Neural crest cell (in vitro differentiated cells): ENCODE data around the gene MATR3. TPM values are rescaled to one million over a fixed set of nuclear protein-coding genes. Genes with fewer than 3 reads are reported as not detected.
A peak's percentile ranks its signal among the peaks of the same experiment; 100 is the strongest.

Experiments
- DNase-seq: peaks from one replicate; pipeline ENCODE4 v3.0.0; 2021; ENCODE audit warnings: low read depth, mixed read lengths, low spot score
- H3K27ac Mint-ChIP-seq: one replicate; pipeline ENCODE4 v1.8.0; 2021; ENCODE audit warnings: mild to moderate bottlenecking, mixed read lengths; ENCODE audit not compliant: unreplicated experiment
- H3K27me3 Mint-ChIP-seq: 2 replicates; pipeline ENCODE4 v1.8.0; 2021; ENCODE audit warnings: low read depth, mild to moderate bottlenecking, mixed read lengths
- H3K36me3 Mint-ChIP-seq: 2 replicates; pipeline ENCODE4 v1.8.0; 2021; ENCODE audit warnings: low read depth, mild to moderate bottlenecking, mixed read lengths
- H3K4me1 Mint-ChIP-seq: 2 replicates; pipeline ENCODE4 v1.8.0; 2021; ENCODE audit warnings: mixed read lengths
- H3K4me3 Mint-ChIP-seq: one replicate; pipeline ENCODE4 v1.8.0; 2021; ENCODE audit warnings: mild to moderate bottlenecking, mixed read lengths
- H3K9me3 Mint-ChIP-seq: 2 replicates; pipeline ENCODE4 v1.8.0; 2021; ENCODE audit warnings: mixed read lengths
- CTCF ChIP-seq: fragments of 200-600 bp; sonication (generic); conservative IDR thresholded peaks from 2 replicates; pipeline ENCODE4 v1.5.0; 2021; ENCODE audit warnings: antibody characterized with exemption, mild to moderate bottlenecking
- total RNA-seq: library from RNA; stranded (reverse); gene quantifications from 2 replicates; pipeline ENCODE4 v1.2.1, GENCODE V29; 2021

The MATR3 gene
- total RNA-seq, 1 donor from 2014 or later: 329 TPM

GRCh38 chr5:139273322-139273571 lies 20.3 kb upstream of the MATR3 start:
- peaks cover 3% of the 10 kb centered on the region for H3K36me3 Mint-ChIP-seq
- peaks cover 66% of the 10 kb centered on the region for H3K4me1 Mint-ChIP-seq
- DNase-seq: no peak
- H3K4me3 Mint-ChIP-seq: peak overlapping the region; percentile 90
- H3K9me3 Mint-ChIP-seq: no peaks in the 10 kb centered on the region
- peaks cover 4% of the 10 kb centered on the region for H3K27me3 Mint-ChIP-seq
- peak overlapping the region; percentile 88 for H3K27ac Mint-ChIP-seq
- no peak for TF ChIP-seq CTCF

- Mint-ChIP-seq H3K4me3 (peak overlapping the region; percentile 90), H3K36me3 (peaks cover 3% of the 10 kb centered on the region), H3K4me1 (peaks cover 61% of the 10 kb centered on the region), H3K27me3 (peaks cover 4% of the 10 kb centered on the region), H3K27ac (peak overlapping the region; percentile 88), H3K9me3 (no peaks in the 10 kb centered on the region)
- TF ChIP-seq CTCF: no peak
- DNase-seq: peak; percentile 82
These were observed 19.8 kb upstream of the MATR3 start for GRCh38 chr5:139273572-139274289.

- no peak overlapping the region for H3K27ac Mint-ChIP-seq
- peaks cover 4% of the 10 kb centered on the region for H3K27me3 Mint-ChIP-seq
- H3K9me3 Mint-ChIP-seq: no peaks in the 10 kb centered on the region
- peak overlapping the region; percentile 90 for H3K4me3 Mint-ChIP-seq
- peaks cover 58% of the 10 kb centered on the region for H3K4me1 Mint-ChIP-seq
- H3K36me3 Mint-ChIP-seq: peaks cover 3% of the 10 kb centered on the region
- no peak for TF ChIP-seq CTCF
- DNase-seq: no peak
These were observed 18.0 kb upstream of the MATR3 start for GRCh38 chr5:139275536-139275935.

- Mint-ChIP-seq H3K27ac (no peak overlapping the region), H3K4me3 (peak overlapping the region; percentile 90), H3K4me1 (peaks cover 58% of the 10 kb centered on the region), H3K36me3 (peaks cover 3% of the 10 kb centered on the region), H3K9me3 (no peaks in the 10 kb centered on the region), H3K27me3 (peaks cover 4% of the 10 kb centered on the region)
- TF ChIP-seq CTCF: no peak
- no peak for DNase-seq
These were observed 17.6 kb upstream of the MATR3 start for GRCh38 chr5:139275956-139276355.

GRCh38 chr5:139276426-139276825 lies 17.1 kb upstream of the MATR3 start:
- no peaks in the 10 kb centered on the region for H3K9me3 Mint-ChIP-seq
- peaks cover 4% of the 10 kb centered on the region for H3K27me3 Mint-ChIP-seq
- H3K4me1 Mint-ChIP-seq: peaks cover 54% of the 10 kb centered on the region
- H3K4me3 Mint-ChIP-seq: peak overlapping the region; percentile 90
- no peak for TF ChIP-seq CTCF
- no peak for DNase-seq
- H3K27ac Mint-ChIP-seq: no peak overlapping the region
- H3K36me3 Mint-ChIP-seq: peaks cover 3% of the 10 kb centered on the region
